Transverse colon (tissue), 4 donors: ENCODE measurements around the gene C1QL1.

Source experiments
- POLR2A ChIP-seq: fragments of 450-650 bp; IDR thresholded peaks from one replicate; pipeline ENCODE4 v1.6.1; 2016; ENCODE audit warnings: antibody characterized with exemption, mild to moderate bottlenecking, moderate library complexity
- POLR2AphosphoS5 ChIP-seq, 3 donors: sonication (generic); formaldehyde crosslinking; IDR thresholded peaks; one replicate each; pipeline ENCODE4 v1.6.1; 2016; ENCODE audit warnings: antibody characterized with exemption in 3 of 3
- TF ChIP-seq, protein P1 (sequence below), 5 experiments: fragments of 200-600 bp in 3 of 5; fragments of 450-650 bp in 2 of 5; sonication (generic) in 3 of 5; IDR thresholded peaks; 1 replicate in 2 of 5; 2 replicates in 3 of 5; pipeline ENCODE4 v1.5.1; 2016 to 2017; ENCODE audit warnings: antibody characterized with exemption in 5 of 5, inconsistent platforms in 3 of 5, mild to moderate bottlenecking in 2 of 5, moderate library complexity in 1 of 5

DNA sequence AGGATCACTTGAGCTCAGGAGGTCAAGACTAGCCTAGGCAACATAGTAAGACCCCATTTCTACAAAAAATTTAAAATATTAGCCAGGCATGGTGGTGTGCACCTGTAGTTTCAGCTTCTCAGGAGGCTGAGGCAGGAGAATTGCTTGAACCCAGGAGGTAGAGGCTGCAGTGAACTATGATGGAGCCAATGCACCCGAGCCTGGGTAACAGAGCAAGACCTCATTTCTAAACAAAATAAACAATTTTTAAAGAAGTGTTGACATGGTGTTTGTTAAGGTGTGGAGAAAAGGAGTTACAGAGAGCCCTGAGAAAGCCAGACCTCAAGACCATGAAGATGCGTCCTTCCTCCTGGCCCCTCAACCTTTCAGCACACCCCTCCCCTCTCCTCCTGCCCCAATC lies 37.6 kb upstream of the C1QL1 start:
- TF ChIP-seq, protein P1, sequence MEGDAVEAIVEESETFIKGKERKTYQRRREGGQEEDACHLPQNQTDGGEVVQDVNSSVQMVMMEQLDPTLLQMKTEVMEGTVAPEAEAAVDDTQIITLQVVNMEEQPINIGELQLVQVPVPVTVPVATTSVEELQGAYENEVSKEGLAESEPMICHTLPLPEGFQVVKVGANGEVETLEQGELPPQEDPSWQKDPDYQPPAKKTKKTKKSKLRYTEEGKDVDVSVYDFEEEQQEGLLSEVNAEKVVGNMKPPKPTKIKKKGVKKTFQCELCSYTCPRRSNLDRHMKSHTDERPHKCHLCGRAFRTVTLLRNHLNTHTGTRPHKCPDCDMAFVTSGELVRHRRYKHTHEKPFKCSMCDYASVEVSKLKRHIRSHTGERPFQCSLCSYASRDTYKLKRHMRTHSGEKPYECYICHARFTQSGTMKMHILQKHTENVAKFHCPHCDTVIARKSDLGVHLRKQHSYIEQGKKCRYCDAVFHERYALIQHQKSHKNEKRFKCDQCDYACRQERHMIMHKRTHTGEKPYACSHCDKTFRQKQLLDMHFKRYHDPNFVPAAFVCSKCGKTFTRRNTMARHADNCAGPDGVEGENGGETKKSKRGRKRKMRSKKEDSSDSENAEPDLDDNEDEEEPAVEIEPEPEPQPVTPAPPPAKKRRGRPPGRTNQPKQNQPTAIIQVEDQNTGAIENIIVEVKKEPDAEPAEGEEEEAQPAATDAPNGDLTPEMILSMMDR (IDR thresholded peaks at IDR 0.05), result no peak
- no peak for TF ChIP-seq POLR2A
- no peak for TF ChIP-seq POLR2AphosphoS5 (IDR thresholded peaks at IDR 0.05)
